ENCODE data around the gene CMIP.

Gene CMIP

GRCh38 chr16:81480606-81481206 lies 36.1 kb downstream of the CMIP start:
- DNase-seq (ENCODE audit: low read depth): no peak

GRCh38 chr16:81481207-81481821 lies 36.7 kb downstream of the CMIP start:
- no peak for DNase-seq (ENCODE audit: low read depth)

GRCh38 chr16:81482329-81483063 lies 37.9 kb downstream of the CMIP start:
- no peak for DNase-seq (ENCODE audit: low read depth)

- no peak for DNase-seq (ENCODE audit: low read depth)
These were observed 38.7 kb downstream of the CMIP start for GRCh38 chr16:81483064-81483969.

- DNase-seq (ENCODE audit: low read depth): no peak
These were observed 39.5 kb downstream of the CMIP start for GRCh38 chr16:81483970-81484595.

- DNase-seq (ENCODE audit: low read depth): no peak
These were observed 40.5 kb downstream of the CMIP start for GRCh38 chr16:81484908-81485624.

- DNase-seq (ENCODE audit: low read depth): no peak
These were observed 41.4 kb downstream of the CMIP start for GRCh38 chr16:81485824-81486539.

GRCh38 chr16:81486540-81487061 lies 42.0 kb downstream of the CMIP start:
- DNase-seq (ENCODE audit: low read depth): no peak

GRCh38 chr16:81487301-81487720 lies 42.7 kb downstream of the CMIP start:
- DNase-seq (ENCODE audit: low read depth): no peak

GRCh38 chr16:81488687-81489411 lies 44.2 kb downstream of the CMIP start:
- DNase-seq (ENCODE audit: low read depth): no peak

- DNase-seq (ENCODE audit: low read depth): no peak
These were observed 45.1 kb downstream of the CMIP start for GRCh38 chr16:81489547-81490267.

- DNase-seq (ENCODE audit: low read depth): no peak
These were observed 47.1 kb downstream of the CMIP start for GRCh38 chr16:81491541-81492188.

GRCh38 chr16:81492311-81492761 lies 47.7 kb downstream of the CMIP start:
- no peak for DNase-seq (ENCODE audit: low read depth)

- DNase-seq (ENCODE audit: low read depth): no peak
These were observed 48.6 kb downstream of the CMIP start for GRCh38 chr16:81492965-81493754.

- DNase-seq (ENCODE audit: low read depth): no peak
These were observed 49.3 kb downstream of the CMIP start for GRCh38 chr16:81493755-81494433.

- no peak for DNase-seq (ENCODE audit: low read depth)
These were observed 49.8 kb downstream of the CMIP start for GRCh38 chr16:81494434-81494806.

- no peak for DNase-seq (ENCODE audit: low read depth)
These were observed 50.3 kb downstream of the CMIP start for GRCh38 chr16:81494888-81495287.
